Testis (tissue), 3 donors: ENCODE results near the gene IL1RAPL1. TPM values are rescaled to one million over a fixed set of nuclear protein-coding genes. Genes with fewer than 3 reads are reported as not detected.

ENCODE experiments used
- DNase-seq: peaks from one replicate; pipeline ENCODE4 v3.0.0-alpha.2; 2019
- H3K27ac ChIP-seq, 2 donors: fragments of 200-600 bp; sonication (generic); one replicate each; pipeline ENCODE4 v1.5.1; 2019
- H3K27me3 ChIP-seq: fragments of 200-600 bp; sonication (generic); one replicate; pipeline ENCODE4 v1.5.1; 2019
- H3K36me3 ChIP-seq: fragments of 200-600 bp; sonication (generic); one replicate; pipeline ENCODE4 v1.5.1; 2017; ENCODE audit warnings: low read depth; ENCODE audit errors: missing control alignments
- H3K4me1 ChIP-seq: fragments of 200-600 bp; sonication (generic); one replicate; pipeline ENCODE4 v1.5.1; 2019
- H3K4me3 ChIP-seq, 2 donors: fragments of 200-600 bp; sonication (generic); one replicate each; pipeline ENCODE4 v1.5.1; 2017 to 2019
- H3K9me3 ChIP-seq: fragments of 200-600 bp; sonication (generic); one replicate; pipeline ENCODE4 v1.5.1; 2017
- POLR2A ChIP-seq: fragments of 450-650 bp; IDR thresholded peaks from one replicate; pipeline ENCODE4 v1.6.1; 2017; ENCODE audit warnings: antibody characterized with exemption, mild to moderate bottlenecking, moderate library complexity
- WGBS, 2 donors: methylation state at CpG; one replicate each; pipeline ENCODE4 v1.1.5; 2018; 5-methylcytosine and 5-hydroxymethylcytosine counted together
- intact Hi-C: fragments of 100-400 bp; cut with DNase I; formaldehyde crosslinking; loops from one replicate; pipeline ENCODE4 v1.15.1; 2023; ENCODE audit warnings: low total_unique reads
- polyA plus RNA-seq: library from polyadenylated mRNA; stranded (reverse); fragments of 350-450 nt; fragmentation: Illumina TruSeq; extraction: RNeasy Lipid Tissue Mini Kit (QIAGEN cat#74804); gene quantifications from one replicate; pipeline ENCODE4 v1.2.3, GENCODE V29; 2014; ENCODE audit warnings: low read depth, low replicate concordance; ENCODE audit not compliant: insufficient read depth
- total RNA-seq, 2 donors: library from RNA; depleted of rRNA; stranded (reverse); fragments of >200 nt; gene quantifications; one replicate each; pipeline ENCODE4 v1.2.3, GENCODE V29; 2016
- TF ChIP-seq, protein P1 (sequence below), 3 experiments: fragments of 450-650 bp in 2 of 3; fragments of 200-600 bp in 1 of 3; sonication (generic) in 1 of 3; IDR thresholded peaks; one replicate each; pipeline ENCODE4 v1.5.1; 2016 to 2019; ENCODE audit warnings: antibody characterized with exemption in 3 of 3, mild to moderate bottlenecking in 2 of 3, moderate library complexity in 1 of 3

IL1RAPL1 gene
- total and polyA plus RNA-seq, 3 donors from 2014 or later = 0.13 to 0.94 (median 0.93) TPM

DNA sequence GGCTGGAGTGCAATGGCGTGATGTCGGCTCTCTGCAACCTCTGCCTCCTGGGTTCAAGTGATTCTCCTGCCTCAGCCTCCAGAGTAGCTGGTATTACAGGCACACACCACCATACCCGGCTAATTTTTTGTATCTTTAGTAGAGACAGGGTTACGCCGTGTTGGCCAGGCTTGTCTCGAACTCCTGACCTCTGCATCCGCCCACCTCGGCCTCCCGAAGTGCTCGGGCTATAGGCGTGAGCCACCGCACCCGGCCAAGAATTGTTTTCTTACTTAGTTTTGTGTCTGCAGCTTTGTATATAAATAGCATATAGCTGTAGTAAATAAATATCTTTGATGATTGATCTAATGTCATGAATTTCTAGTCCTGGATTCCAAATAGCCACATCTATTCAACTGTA, 81.1 kb downstream of the IL1RAPL1 start:
- no peak overlapping the region for H3K4me3 ChIP-seq
- no peaks in the 10 kb centered on the region for H3K9me3 ChIP-seq
- no peaks in the 10 kb centered on the region for H3K36me3 ChIP-seq
- H3K27me3 ChIP-seq = no peaks in the 10 kb centered on the region
- no peak overlapping the region for H3K27ac ChIP-seq
- TF ChIP-seq, protein P1, sequence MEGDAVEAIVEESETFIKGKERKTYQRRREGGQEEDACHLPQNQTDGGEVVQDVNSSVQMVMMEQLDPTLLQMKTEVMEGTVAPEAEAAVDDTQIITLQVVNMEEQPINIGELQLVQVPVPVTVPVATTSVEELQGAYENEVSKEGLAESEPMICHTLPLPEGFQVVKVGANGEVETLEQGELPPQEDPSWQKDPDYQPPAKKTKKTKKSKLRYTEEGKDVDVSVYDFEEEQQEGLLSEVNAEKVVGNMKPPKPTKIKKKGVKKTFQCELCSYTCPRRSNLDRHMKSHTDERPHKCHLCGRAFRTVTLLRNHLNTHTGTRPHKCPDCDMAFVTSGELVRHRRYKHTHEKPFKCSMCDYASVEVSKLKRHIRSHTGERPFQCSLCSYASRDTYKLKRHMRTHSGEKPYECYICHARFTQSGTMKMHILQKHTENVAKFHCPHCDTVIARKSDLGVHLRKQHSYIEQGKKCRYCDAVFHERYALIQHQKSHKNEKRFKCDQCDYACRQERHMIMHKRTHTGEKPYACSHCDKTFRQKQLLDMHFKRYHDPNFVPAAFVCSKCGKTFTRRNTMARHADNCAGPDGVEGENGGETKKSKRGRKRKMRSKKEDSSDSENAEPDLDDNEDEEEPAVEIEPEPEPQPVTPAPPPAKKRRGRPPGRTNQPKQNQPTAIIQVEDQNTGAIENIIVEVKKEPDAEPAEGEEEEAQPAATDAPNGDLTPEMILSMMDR (IDR thresholded peaks at IDR 0.05) = no peak
- no peak for TF ChIP-seq POLR2A
- intact Hi-C loops = no loop called here
- H3K4me1 ChIP-seq = no peaks in the 10 kb centered on the region
- DNase-seq = no peak
- whole genome bisulfite sequencing, 2 donors = 87 to 92% methylated on average over 6 to 13 of the region's 13 CpGs

DNA sequence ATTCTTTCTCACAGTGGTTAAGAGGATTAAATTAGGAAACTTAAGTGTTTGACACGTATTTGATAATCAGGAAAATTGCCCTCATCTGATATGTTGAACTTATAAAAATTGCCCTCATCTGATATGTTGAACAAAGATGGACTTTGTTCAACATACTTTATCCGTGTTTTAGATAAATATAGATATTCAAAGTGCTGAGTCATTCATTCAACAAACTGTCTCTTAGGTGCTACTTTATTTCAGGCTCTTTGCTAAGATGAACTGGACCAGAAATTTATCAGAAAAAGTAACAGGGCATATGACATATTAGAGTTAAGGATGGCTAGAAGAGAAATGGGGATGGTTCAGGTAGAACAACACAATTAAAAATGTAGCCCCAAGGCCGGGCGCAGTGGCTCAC, 81.7 kb downstream of the IL1RAPL1 start:
- H3K9me3 ChIP-seq = no peaks in the 10 kb centered on the region
- no peak overlapping the region for H3K27ac ChIP-seq
- 88 to 89% methylated on average over 4 of the region's 4 CpGs for WGBS, 2 donors
- no peaks in the 10 kb centered on the region for H3K36me3 ChIP-seq
- no peaks in the 10 kb centered on the region for H3K4me1 ChIP-seq
- no peaks in the 10 kb centered on the region for H3K27me3 ChIP-seq
- no peak for DNase-seq
- TF ChIP-seq POLR2A = no peak
- TF ChIP-seq, protein P1 (IDR thresholded peaks at IDR 0.05) = no peak
- intact Hi-C loops = no loop called here
- H3K4me3 ChIP-seq = no peak overlapping the region

DNA sequence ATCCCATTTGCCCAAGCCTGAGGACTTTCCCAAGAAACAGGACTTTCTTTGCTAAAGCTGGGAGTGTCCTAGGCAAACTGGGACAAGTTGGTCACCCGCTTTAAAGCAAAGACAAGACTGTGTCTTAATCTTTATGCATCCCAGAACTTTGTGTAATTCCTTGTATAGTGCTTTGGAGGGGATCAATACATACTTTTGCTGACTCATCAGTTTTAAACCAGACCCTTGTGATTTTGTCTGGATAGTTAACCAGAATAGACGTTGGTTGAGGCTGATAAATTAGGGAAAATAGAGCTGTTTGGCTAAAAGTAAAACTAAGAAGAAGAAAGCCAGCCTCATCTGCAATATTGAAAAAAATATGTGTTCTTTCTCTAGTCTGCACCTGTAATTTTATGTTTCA, 82.8 kb downstream of the IL1RAPL1 start:
- TF ChIP-seq, protein P1 (IDR thresholded peaks at IDR 0.05) = no peak
- TF ChIP-seq POLR2A = no peak
- 85 to 91% methylated on average over 2 of the region's 2 CpGs for WGBS, 2 donors
- DNase-seq = no peak

DNA sequence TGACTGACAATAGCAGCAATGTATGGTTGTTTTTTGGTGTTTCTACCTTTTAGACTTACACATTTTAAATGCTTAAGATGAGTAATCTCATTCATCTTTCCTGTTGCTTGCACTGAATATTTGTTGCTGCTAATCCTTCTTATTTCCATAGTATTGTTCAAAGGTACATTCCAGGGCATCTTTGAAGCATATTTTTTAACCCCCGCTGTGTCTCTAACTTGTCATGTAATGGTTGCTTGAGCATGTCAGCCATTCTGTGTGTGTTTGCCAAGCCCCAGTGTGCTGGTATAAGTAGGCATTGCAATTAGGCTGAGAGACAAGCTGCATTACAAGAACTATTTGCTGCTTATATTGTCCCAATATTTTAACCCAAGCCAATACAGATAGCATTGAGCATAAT, 87.9 kb downstream of the IL1RAPL1 start:
- intact Hi-C loops = no loop called here
- no peaks in the 10 kb centered on the region for H3K27me3 ChIP-seq
- no peaks in the 10 kb centered on the region for H3K9me3 ChIP-seq
- TF ChIP-seq, protein P1 (IDR thresholded peaks at IDR 0.05) = no peak
- no peak for TF ChIP-seq POLR2A
- H3K4me3 ChIP-seq = no peak overlapping the region
- no peaks in the 10 kb centered on the region for H3K4me1 ChIP-seq
- DNase-seq = no peak
- 0 to 100% methylated on average over 1 of the region's 1 CpG for WGBS, 2 donors
- no peaks in the 10 kb centered on the region for H3K36me3 ChIP-seq
- no peak overlapping the region for H3K27ac ChIP-seq

More for the DNA sequence above, 82.8 kb downstream of the IL1RAPL1 start:
- Histone ChIP-seq H3K27me3 (no peaks in the 10 kb centered on the region), H3K4me1 (no peaks in the 10 kb centered on the region), H3K27ac (no peak overlapping the region), H3K4me3 (no peak overlapping the region), H3K36me3 (no peaks in the 10 kb centered on the region), H3K9me3 (no peaks in the 10 kb centered on the region)
- intact Hi-C loops = no loop called here

DNA sequence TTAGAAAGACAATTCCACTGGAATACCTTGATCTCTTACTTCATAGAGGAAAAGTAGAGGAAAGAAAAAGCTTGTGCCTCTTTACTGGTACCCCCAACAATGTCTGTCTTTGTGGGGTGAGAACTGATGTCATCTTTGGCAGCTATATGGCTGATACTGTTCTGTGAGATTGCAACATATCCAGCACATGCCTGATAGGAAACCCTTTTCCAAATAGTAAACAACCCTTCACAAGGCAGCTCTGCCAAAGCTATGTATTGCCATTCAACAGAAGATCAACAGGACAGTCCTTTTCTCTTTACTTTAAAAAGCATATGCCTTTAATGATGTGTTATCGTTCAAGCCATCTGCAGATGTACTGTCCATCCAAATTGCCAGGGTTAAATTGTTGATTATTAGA, 105.9 kb downstream of the IL1RAPL1 start:
- intact Hi-C loops = no loop called here
- no peak for DNase-seq
- WGBS, 2 donors = 88 to 95% methylated on average over 1 of the region's 1 CpG
- no peaks in the 10 kb centered on the region for H3K4me1 ChIP-seq
- no peaks in the 10 kb centered on the region for H3K36me3 ChIP-seq
- H3K27me3 ChIP-seq = no peaks in the 10 kb centered on the region
- TF ChIP-seq, protein P1 (IDR thresholded peaks at IDR 0.05) = no peak
- TF ChIP-seq POLR2A = no peak
- no peak overlapping the region for H3K4me3 ChIP-seq
- H3K27ac ChIP-seq = no peak overlapping the region
- no peaks in the 10 kb centered on the region for H3K9me3 ChIP-seq
